Natural killer cell (primary cell): ENCODE results near the gene CASP10. TPM values are rescaled to one million over a fixed set of nuclear protein-coding genes. Genes with fewer than 3 reads are reported as not detected.

Experiments
- ATAC-seq, 3 donors: fragments of 150-1000 bp in 2 of 3; fragments of 200-7000 bp in 1 of 3; cut with Tn5 transposase; 1 replicate in 1 of 3; 2 replicates in 2 of 3; pipeline ENCODE4 v1.10.0; 2021; ENCODE audit warnings: mild to moderate bottlenecking in 2 of 3, moderate library complexity in 2 of 3
- DNase-seq, 2 donors: peaks; one replicate each; pipeline versions ENCODE4 v3.0.0 to v3.0.0-alpha.2; 2013 to 2021; ENCODE audit warnings: mixed read lengths in 1 of 2
- H3K27ac ChIP-seq: one replicate; pipeline ENCODE4 v1.5.1; 2013; ENCODE audit warnings: mild to moderate bottlenecking, low read length
- H3K27me3 ChIP-seq: one replicate; pipeline ENCODE4 v1.6.1; 2013; ENCODE audit warnings: low read length; ENCODE audit not compliant: control insufficient read depth, insufficient read depth
- H3K36me3 ChIP-seq: one replicate; pipeline ENCODE4 v1.6.1; 2013; ENCODE audit warnings: low read length; ENCODE audit not compliant: control insufficient read depth, insufficient read depth
- H3K4me1 ChIP-seq: one replicate; pipeline ENCODE4 v1.6.1; 2013; ENCODE audit warnings: low read length; ENCODE audit not compliant: control insufficient read depth, insufficient read depth
- H3K4me3 ChIP-seq: one replicate; pipeline ENCODE4 v1.5.1; 2013; ENCODE audit warnings: low read length
- H3K9me3 ChIP-seq: one replicate; pipeline ENCODE4 v1.6.1; 2013; ENCODE audit warnings: low read length; ENCODE audit not compliant: control insufficient read depth, insufficient read depth
- H3K27ac Mint-ChIP-seq, 2 donors: one replicate each; pipeline ENCODE4 v1.8.0; 2022; ENCODE audit warnings: mild to moderate bottlenecking in 2 of 2, mixed read lengths in 2 of 2, moderate library complexity in 1 of 2
- H3K27me3 Mint-ChIP-seq, 2 donors: one replicate each; pipeline ENCODE4 v1.8.0; 2022; ENCODE audit warnings: low read depth in 2 of 2, mixed read lengths in 2 of 2
- H3K36me3 Mint-ChIP-seq: one replicate; pipeline ENCODE4 v1.8.0; 2022; ENCODE audit warnings: mixed read lengths
- H3K4me1 Mint-ChIP-seq, 2 donors: one replicate each; pipeline ENCODE4 v1.8.0; 2022; ENCODE audit warnings: mixed read lengths in 2 of 2
- H3K4me3 Mint-ChIP-seq: one replicate; pipeline ENCODE4 v1.8.0; 2022; ENCODE audit warnings: mild to moderate bottlenecking, moderate library complexity, mixed read lengths
- H3K9me3 Mint-ChIP-seq, 2 donors: one replicate each; pipeline ENCODE4 v1.8.0; 2022; ENCODE audit warnings: mixed read lengths in 2 of 2
- WGBS: methylation state at CpG from one replicate; pipeline ENCODE4 v1.1.7; 2013; ENCODE audit warnings: missing lambda C conversion rate; ENCODE audit not compliant: insufficient coverage; 5-methylcytosine and 5-hydroxymethylcytosine counted together
- intact Hi-C: fragments of 100-400 bp; cut with micrococcal nuclease; formaldehyde crosslinking; loops from one replicate; pipeline ENCODE4 v1.14.2; 2022
- total RNA-seq, 4 donors: library from RNA; stranded (reverse); fragments of 120-200 nt in 1 of 4; gene quantifications; one replicate each; pipeline versions ENCODE4 v1.2.3 to v1.2.4, GENCODE V29; 2013 to 2022
- TF ChIP-seq, protein P1 (sequence below): fragments of 200-600 bp; IDR thresholded peaks from one replicate; pipeline ENCODE4 v1.8.0; 2022; ENCODE audit warnings: antibody characterized with exemption

CASP10 gene
- total RNA-seq, 3 donors from 2014 or later (not counting 1 experiment from before 2014, with no cell fraction given): 67.4 to 101 (median 75.3) TPM

GRCh38 chr2:201185863-201186262, 2.9 kb downstream of the CASP10 start:
- Mint-ChIP-seq H3K9me3 (no peaks in the 10 kb centered on the region), H3K27ac (peak overlapping the region; percentile 97 to 98), H3K4me3 (peak overlapping the region; percentile 97), H3K36me3 (no peaks in the 10 kb centered on the region), H3K27me3 (no peaks in the 10 kb centered on the region), H3K4me1 (peaks cover 66 to 68% of the 10 kb centered on the region in 2 donors)
- peak overlapping the region; percentile 8 for H3K4me3 ChIP-seq
- peaks cover 34% of the 10 kb centered on the region for H3K36me3 ChIP-seq
- H3K27ac ChIP-seq: peak overlapping the region; percentile 63
- WGBS: 17% methylated on average over 4 of the region's 4 CpGs
- H3K9me3 ChIP-seq: no peaks in the 10 kb centered on the region
- peak in 1 of 3 donors; percentile 42 for ATAC-seq
- peak in 1 of 2 donors; percentile 28 for DNase-seq
- peaks cover 37% of the 10 kb centered on the region for H3K4me1 ChIP-seq
- intact Hi-C loops: no loop called here
- no peaks in the 10 kb centered on the region for H3K27me3 ChIP-seq
- TF ChIP-seq, protein P1, sequence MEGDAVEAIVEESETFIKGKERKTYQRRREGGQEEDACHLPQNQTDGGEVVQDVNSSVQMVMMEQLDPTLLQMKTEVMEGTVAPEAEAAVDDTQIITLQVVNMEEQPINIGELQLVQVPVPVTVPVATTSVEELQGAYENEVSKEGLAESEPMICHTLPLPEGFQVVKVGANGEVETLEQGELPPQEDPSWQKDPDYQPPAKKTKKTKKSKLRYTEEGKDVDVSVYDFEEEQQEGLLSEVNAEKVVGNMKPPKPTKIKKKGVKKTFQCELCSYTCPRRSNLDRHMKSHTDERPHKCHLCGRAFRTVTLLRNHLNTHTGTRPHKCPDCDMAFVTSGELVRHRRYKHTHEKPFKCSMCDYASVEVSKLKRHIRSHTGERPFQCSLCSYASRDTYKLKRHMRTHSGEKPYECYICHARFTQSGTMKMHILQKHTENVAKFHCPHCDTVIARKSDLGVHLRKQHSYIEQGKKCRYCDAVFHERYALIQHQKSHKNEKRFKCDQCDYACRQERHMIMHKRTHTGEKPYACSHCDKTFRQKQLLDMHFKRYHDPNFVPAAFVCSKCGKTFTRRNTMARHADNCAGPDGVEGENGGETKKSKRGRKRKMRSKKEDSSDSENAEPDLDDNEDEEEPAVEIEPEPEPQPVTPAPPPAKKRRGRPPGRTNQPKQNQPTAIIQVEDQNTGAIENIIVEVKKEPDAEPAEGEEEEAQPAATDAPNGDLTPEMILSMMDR: no peak

DNA sequence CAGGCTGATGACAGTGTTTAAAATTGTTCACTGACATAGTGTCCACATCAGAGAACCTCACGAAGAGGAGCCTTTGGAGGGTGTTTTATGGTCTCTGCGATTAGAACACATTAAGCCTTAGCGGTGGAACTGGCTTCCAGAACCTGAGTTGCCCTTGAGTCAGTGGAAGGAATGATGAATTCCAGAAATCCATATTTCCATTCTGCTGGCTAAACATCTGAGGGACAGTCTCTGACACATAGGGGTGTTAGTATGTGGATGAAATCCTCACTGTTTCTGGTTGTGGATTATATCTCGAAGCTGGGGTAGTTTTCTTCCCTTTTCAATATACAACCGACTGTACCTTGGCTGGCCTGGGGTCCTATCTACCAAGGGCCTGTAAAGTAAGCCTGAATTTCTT, 4.0 kb downstream of the CASP10 start:
- peaks cover 46% of the 10 kb centered on the region for H3K4me1 ChIP-seq

GRCh38 chr2:201188449-201188848, 5.5 kb downstream of the CASP10 start:
- Histone ChIP-seq H3K9me3 (no peaks in the 10 kb centered on the region), H3K4me1 (peaks cover 50% of the 10 kb centered on the region), H3K36me3 (peaks cover 41% of the 10 kb centered on the region), H3K27ac (no peak overlapping the region), H3K27me3 (no peaks in the 10 kb centered on the region), H3K4me3 (no peak overlapping the region)
- peak overlapping the region; percentile 97 to 98 for H3K27ac Mint-ChIP-seq
- no peaks in the 10 kb centered on the region for H3K9me3 Mint-ChIP-seq
- TF ChIP-seq, protein P1: no peak
- peak overlapping the region; percentile 59 for H3K4me3 Mint-ChIP-seq
- intact Hi-C loops: no loop called here
- no peaks in the 10 kb centered on the region for H3K36me3 Mint-ChIP-seq
- H3K27me3 Mint-ChIP-seq: no peaks in the 10 kb centered on the region
- no peak for ATAC-seq
- no peak for DNase-seq
- H3K4me1 Mint-ChIP-seq: peaks cover 77 to 82% of the 10 kb centered on the region in 2 donors
- WGBS: 84% methylated on average over 4 of the region's 4 CpGs

More for the DNA sequence above, 4.0 kb downstream of the CASP10 start:
- TF ChIP-seq, protein P1: no peak
- ATAC-seq (no peak), DNase-seq (no peak)
- H3K36me3 ChIP-seq: peaks cover 34% of the 10 kb centered on the region
- no peaks in the 10 kb centered on the region for H3K27me3 ChIP-seq
- no peaks in the 10 kb centered on the region for H3K36me3 Mint-ChIP-seq
- peak overlapping the region; percentile 97 to 98 for H3K27ac Mint-ChIP-seq
- intact Hi-C loops: no loop called here
- peaks cover 77 to 78% of the 10 kb centered on the region in 2 donors for H3K4me1 Mint-ChIP-seq
- peak overlapping the region; percentile 97 for H3K4me3 Mint-ChIP-seq
- 70% methylated on average over 3 of the region's 5 CpGs for WGBS
- H3K4me3 ChIP-seq: no peak overlapping the region
- peak overlapping the region; percentile 27 for H3K27ac ChIP-seq
- no peaks in the 10 kb centered on the region for H3K9me3 ChIP-seq
- H3K9me3 Mint-ChIP-seq: no peaks in the 10 kb centered on the region
- H3K27me3 Mint-ChIP-seq: no peaks in the 10 kb centered on the region
